K562 (cell line): ENCODE measurements around the gene CTSD. TPM values are rescaled to one million over a fixed set of nuclear protein-coding genes. Genes with fewer than 3 reads are reported as not detected.

Experiments
- ATAC-seq: fragments of 200-7000 bp; cut with Tn5 transposase; 3 replicates; pipeline ENCODE4 v1.9.1; 2020; ENCODE audit warnings: moderate library complexity
- BruUV-seq: library from RNA; stranded (reverse); fragments of 400-500 nt; replicated peaks from 2 replicates; lab custom pipeline; 2021; lab: Mats Ljungman, UMichigan
- CTCF ChIA-PET: fragments of 300-600 bp; formaldehyde crosslinking; extraction: SDS; loops from one replicate; lab custom pipeline; 2021; ENCODE audit warnings: low intra/inter-chr PET ratio; lab: Yijun Ruan, JAX
- POLR2A ChIA-PET: fragments of 300-600, 350-650 bp; sonication (Branson Sonifier 250); formaldehyde crosslinking; extraction: SDS; loops from one replicate; lab custom pipeline; 2021; ENCODE audit warnings: antibody characterized with exemption, inconsistent platforms; lab: Yijun Ruan, JAX
- DNase-seq, 4 experiments: peaks; one replicate each; pipeline versions ENCODE4 v3.0.0 to v3.0.0-alpha.2; 2011 to 2018; ENCODE audit warnings: low spot score in 3 of 4, mixed read lengths in 3 of 4; ENCODE audit errors: extremely low read depth in 1 of 4
- FAIRE-seq: peaks from 2 replicates; lab custom pipeline; 2011; peaks lifted over from hg19 to GRCh38; lab: Jason Lieb, UNC
- H2AFZ ChIP-seq: 2 replicates; pipeline ENCODE4 v1.6.0; 2011; ENCODE audit warnings: low read depth, low read length, control low read depth, inconsistent platforms
- H3K27ac ChIP-seq: fragments of 200-600 bp; 3 replicates; pipeline ENCODE4 v1.8.0; 2011; ENCODE audit warnings: low read depth, mild to moderate bottlenecking, control low read depth, inconsistent platforms, low read length, moderate library complexity, mixed read lengths; ENCODE audit errors: extremely low read depth
- H3K27me3 ChIP-seq, 2 experiments: fragments of 300-600 bp in 1 of 2; 2 replicates in 1 of 2; 3 replicates in 1 of 2; pipeline versions ENCODE4 v1.6.0 to v1.8.0; 2011; ENCODE audit warnings: inconsistent platforms in 2 of 2, low read length in 2 of 2, mild to moderate bottlenecking in 1 of 2, mixed read lengths in 1 of 2, moderate library complexity in 1 of 2; ENCODE audit not compliant: control insufficient read depth in 2 of 2, insufficient read depth in 2 of 2
- H3K36me3 ChIP-seq: fragments of 300-600 bp; 3 replicates; pipeline ENCODE4 v1.8.0; 2011; ENCODE audit warnings: mild to moderate bottlenecking, low read length, inconsistent platforms; ENCODE audit not compliant: control insufficient read depth, insufficient read depth
- H3K4me1 ChIP-seq, 2 experiments: fragments of 200-600 bp in 1 of 2; replicated peaks in 1 of 2; 2 replicates in 1 of 2; 3 replicates in 1 of 2; pipeline versions ENCODE4 v1.5.1 to v1.8.0; 2011; ENCODE audit warnings: inconsistent platforms in 2 of 2, low read length in 2 of 2, mild to moderate bottlenecking in 1 of 2, mixed read lengths in 1 of 2, moderate library complexity in 1 of 2; ENCODE audit not compliant: control insufficient read depth in 2 of 2, insufficient read depth in 2 of 2
- H3K4me2 ChIP-seq: 2 replicates; pipeline ENCODE4 v1.6.1; 2011; ENCODE audit warnings: low read length, control low read depth, inconsistent platforms, mixed read lengths; ENCODE audit not compliant: insufficient read depth
- H3K4me3 ChIP-seq: fragments of 200-600 bp; sonication (generic), shearing (Covaris generic); 2 replicates; pipeline ENCODE4 v1.5.1; 2016; ENCODE audit warnings: control low read depth, inconsistent platforms
- H3K79me2 ChIP-seq: fragments of 200-600 bp; 3 replicates; pipeline ENCODE4 v1.8.0; 2011; ENCODE audit warnings: low read length, inconsistent platforms; ENCODE audit not compliant: control insufficient read depth, insufficient read depth
- H3K9ac ChIP-seq, 2 experiments: 2 replicates each; pipeline versions ENCODE4 v1.6.0 to v1.6.1; 2011; ENCODE audit warnings: low read depth in 2 of 2, low read length in 2 of 2, control low read depth in 1 of 2, inconsistent platforms in 1 of 2, mild to moderate bottlenecking in 1 of 2, mixed read lengths in 1 of 2; ENCODE audit not compliant: insufficient read depth in 1 of 2
- H3K9me1 ChIP-seq: one replicate; pipeline ENCODE4 v1.6.0; 2011; ENCODE audit warnings: inconsistent platforms, mild to moderate bottlenecking, low read length, moderate library complexity; ENCODE audit not compliant: control insufficient read depth, insufficient read depth
- H3K9me3 ChIP-seq: replicated peaks from 2 replicates; pipeline ENCODE4 v1.5.1; 2011; ENCODE audit warnings: low read depth, low read length, inconsistent platforms; ENCODE audit not compliant: control insufficient read depth, insufficient read depth
- H4K20me1 ChIP-seq: replicated peaks from 2 replicates; pipeline ENCODE4 v1.6.1; 2011; ENCODE audit warnings: low read length, inconsistent platforms, mixed read lengths; ENCODE audit not compliant: control insufficient read depth, insufficient read depth
- ARID4B ChIP-seq: sonication (generic); formaldehyde crosslinking; IDR thresholded peaks from 2 replicates; pipeline ENCODE4 v1.8.0; 2022; ENCODE audit warnings: mild to moderate bottlenecking, missing genetic modification reagents
- NFIX ChIP-seq: fragments of 250-450 bp; sonication (Bioruptor Pico); IDR thresholded peaks from 2 replicates; pipeline ENCODE4 v1.4.0; 2020; ENCODE audit warnings: low read depth, mild to moderate bottlenecking, moderate library complexity
- ZNF740 ChIP-seq, 3 experiments: fragments of 200-800 bp in 1 of 3; sonication (Bioruptor generic) in 1 of 3; sonication (generic) in 1 of 3; formaldehyde crosslinking in 1 of 3; IDR thresholded peaks; 2 replicates each; pipeline versions ENCODE4 v1.6.1 to v1.8.0; 2016 to 2022; ENCODE audit warnings: mild to moderate bottlenecking in 2 of 3, missing compliant biosample characterization in 2 of 3, missing genetic modification characterization in 2 of 3, missing genetic modification reagents in 1 of 3
- WGBS: fragments of 100-300 bp; shearing (Covaris generic); methylation state at CpG from one replicate; pipeline ENCODE4 v1.1.6; 2016; ENCODE audit warnings: low coverage, mixed read lengths; ENCODE audit not compliant: insufficient coverage; ENCODE audit errors: missing lambda C conversion rate; 5-methylcytosine and 5-hydroxymethylcytosine counted together
- in situ Hi-C: fragments of 300-500 bp; cut with MboI; formaldehyde crosslinking; loops from 4 replicates; pipeline ENCODE4 v1.15.0; 2018; ENCODE audit warnings: inconsistent platforms, mixed read lengths
- intact Hi-C: fragments of 100-400 bp; cut with micrococcal nuclease; formaldehyde crosslinking; loops from 2 replicates; pipeline ENCODE4 v1.14.2; 2022
- polyA plus RNA-seq, 8 experiments: library from polyadenylated mRNA; depleted of rRNA in 4 of 8; stranded (reverse) in 5 of 8; unstranded in 3 of 8; fragments of >200 nt; fragmentation: Nextera tagmentation in 2 of 8; fragmentation: Illumina TruSeq in 1 of 8; extraction: Ambion mirVana in 2 of 8; extraction: Trizol in 1 of 8; gene quantifications; 2 replicates each; pipeline versions ENCODE4 v1.2.1 to v1.2.3, GENCODE V29; 2011 to 2014; ENCODE audit warnings: inconsistent platforms in 1 of 8, missing spikeins in 1 of 8
- total RNA-seq, 7 experiments: library from RNA; depleted of rRNA in 6 of 7; stranded (reverse); fragments of >200 nt in 6 of 7; fragmentation: Illumina TruSeq in 2 of 7; extraction: Trizol in 2 of 7; gene quantifications; 2 replicates each; pipeline versions ENCODE4 v1.2.1 to v1.2.3, GENCODE V29; 2011 to 2021; ENCODE audit warnings: low replicate concordance in 1 of 7

The CTSD gene
- total and polyA plus RNA-seq, 9 of the 15 experiments (the other 6 are each of a cell fraction or from before 2014, with no cell fraction given): 1.0 to 112 (median 40.9) TPM

GRCh38 chr11:1773994-1774550 lies 10.3 kb upstream of the CTSD start (continued):
- TF ChIP-seq ARID4B (CRISPR knock-in tag): no peak

- Histone ChIP-seq H2AFZ (no peak overlapping the region), H3K36me3 (no peaks in the 10 kb centered on the region), H3K4me3 (no peak overlapping the region), H3K9me3 (no peaks in the 10 kb centered on the region), H4K20me1 (no peaks in the 10 kb centered on the region), H3K79me2 (no peaks in the 10 kb centered on the region), H3K9ac (peak overlapping the region in 1 of 2 experiments; percentile 84; a peak in 2 of 4 replicates), H3K9me1 (no peaks in the 10 kb centered on the region), H3K27me3 (no peaks in the 10 kb centered on the region), H3K4me2 (no peak overlapping the region), H3K4me1 (peaks cover 23 to 40% of the 10 kb centered on the region in 2 experiments), H3K27ac (peak overlapping the region; percentile 25; the same call in 2 of the 3 replicates)
- no peak for ATAC-seq
- POLR2A ChIA-PET: interaction anchor here (0.6 to 2.0 kb wide), 7 partner anchors 8 to 208 kb away, joined by 3 to 10 read pairs (median 4); no protein-coding TSS in a partner anchor
- CTCF ChIA-PET: no interaction called here
- WGBS: 66% methylated on average over 8 of the region's 10 CpGs
- no peak for DNase-seq
- no peak for FAIRE-seq
- BruUV-seq: no TSS peak
- intact Hi-C loops: no loop called here
- TF ChIP-seq NFIX (CRISPR knock-in tag) (no peak), ZNF740 (CRISPR knock-in tag; IDR thresholded peaks at IDR 0.05) (no peak), ZNF740 (tag; IDR thresholded peaks at IDR 0.05) (0 out of 4 replicates have a peak, but pooled peaks of 1 of the 2 experiments have one; percentile 32)
- in situ Hi-C loops: no loop called here
These were observed 9.6 kb upstream of the CTSD start for GRCh38 chr11:1773131-1773993.
